Esophagus muscularis mucosa (tissue), 4 donors: ENCODE results near the gene PDHB. TPM values are rescaled to one million over a fixed set of nuclear protein-coding genes. Genes with fewer than 3 reads are reported as not detected.
A peak's percentile ranks its signal among the peaks of the same experiment; 100 is the strongest.

Source experiments
- DNase-seq: peaks from one replicate; pipeline ENCODE4 v3.0.0-alpha.2; 2017; ENCODE audit errors: extremely low spot score
- H3K27ac ChIP-seq, 4 donors: fragments of 200-600 bp; sonication (generic); replicated peaks in 1 of 4; 1 replicate in 3 of 4; 2 replicates in 1 of 4; pipeline ENCODE4 v1.5.1; 2016 to 2019; ENCODE audit warnings: mild to moderate bottlenecking in 1 of 4
- H3K27me3 ChIP-seq, 4 donors: fragments of 200-600 bp; sonication (generic); one replicate each; pipeline versions ENCODE4 v1.5.1 to v1.6.0; 2016 to 2019
- H3K36me3 ChIP-seq, 4 donors: fragments of 200-600 bp; sonication (generic); one replicate each; pipeline ENCODE4 v1.5.1; 2016 to 2019
- H3K4me1 ChIP-seq, 4 donors: fragments of 200-600 bp; sonication (generic); one replicate each; pipeline ENCODE4 v1.5.1; 2016 to 2019
- H3K4me3 ChIP-seq, 4 donors: fragments of 200-600 bp; sonication (generic); 1 replicate in 2 of 4; 2 replicates in 2 of 4; pipeline ENCODE4 v1.5.1; 2016 to 2019; ENCODE audit warnings: mild to moderate bottlenecking in 4 of 4, moderate library complexity in 1 of 4
- H3K9me3 ChIP-seq, 4 donors: fragments of 200-600 bp; sonication (generic); 1 replicate in 3 of 4; 2 replicates in 1 of 4; pipeline ENCODE4 v1.5.1; 2016 to 2019
- CTCF ChIP-seq, 3 experiments: fragments of 200-600 bp in 2 of 3; fragments of 450-650 bp in 1 of 3; sonication (generic) in 2 of 3; IDR thresholded peaks; one replicate each; pipeline ENCODE4 v1.5.1; 2017 to 2019; ENCODE audit warnings: antibody characterized with exemption in 3 of 3, mild to moderate bottlenecking in 2 of 3, moderate library complexity in 1 of 3
- EP300 ChIP-seq: sonication (generic); formaldehyde crosslinking; IDR thresholded peaks from one replicate; pipeline ENCODE4 v1.6.1; 2017; ENCODE audit warnings: antibody characterized with exemption
- POLR2A ChIP-seq: fragments of 450-650 bp; IDR thresholded peaks from one replicate; pipeline ENCODE4 v1.6.1; 2017; ENCODE audit warnings: antibody characterized with exemption, moderate library complexity, mild to moderate bottlenecking, low read depth
- POLR2AphosphoS5 ChIP-seq, 2 donors: sonication (generic); formaldehyde crosslinking; IDR thresholded peaks; one replicate each; pipeline ENCODE4 v1.6.1; 2017; ENCODE audit warnings: antibody characterized with exemption in 2 of 2
- WGBS: methylation state at CpG from one replicate; pipeline ENCODE4 v1.1.5; 2018; 5-methylcytosine and 5-hydroxymethylcytosine counted together
- intact Hi-C: fragments of 100-400 bp; cut with DNase I; formaldehyde crosslinking; loops from one replicate; pipeline ENCODE4 v1.15.1; 2023
- total RNA-seq, 4 donors: library from RNA; depleted of rRNA; stranded (reverse); fragments of >200 nt; gene quantifications; one replicate each; pipeline versions ENCODE4 v1.1.0 to v1.2.1, GENCODE V29; 2016

PDHB gene
- total RNA-seq, 4 donors from 2014 or later: 100 to 138 (median 122) TPM

DNA sequence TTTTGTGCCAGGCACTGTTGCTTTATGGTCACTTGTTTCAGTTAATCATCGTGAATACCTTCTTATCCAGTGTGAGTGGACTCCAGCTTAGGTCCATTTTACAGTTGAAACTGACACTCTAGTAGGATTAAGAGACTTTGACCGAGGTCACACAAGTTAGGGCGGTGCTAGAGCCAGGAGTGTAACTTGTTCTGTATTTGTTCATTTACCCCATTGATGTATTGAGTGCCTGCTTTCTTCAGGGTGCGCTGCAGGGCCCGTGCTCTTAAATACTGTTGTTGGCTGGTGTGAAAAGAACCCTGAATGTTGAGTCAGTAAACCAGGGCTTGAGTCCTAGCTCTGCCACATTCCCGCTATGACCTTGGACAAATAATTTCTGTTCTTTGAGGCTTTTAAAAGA is 15.4 kb downstream of the PDHB start:
- 91% methylated on average over 6 of the region's 6 CpGs for WGBS
- intact Hi-C loops: loop anchor here (5.0 to 10.0 kb wide), 2 partner anchors 96 to 233 kb away; no protein-coding TSS in a partner anchor

GRCh38 chr3:58417075-58417474 is 16.6 kb downstream of the PDHB start:
- peaks cover 25 to 35% (median 29%) of the 10 kb centered on the region in 4 donors for H3K4me1 ChIP-seq

More for the DNA sequence above, 15.4 kb downstream of the PDHB start:
- DNase-seq: no peak
- peaks cover 0 to 48% (median 28%) of the 10 kb centered on the region in 4 donors for H3K36me3 ChIP-seq
- H3K27ac ChIP-seq: no peak overlapping the region
- H3K27me3 ChIP-seq: no peaks in the 10 kb centered on the region
- no peak overlapping the region for H3K4me3 ChIP-seq
- H3K4me1 ChIP-seq: peaks cover 31 to 45% (median 40%) of the 10 kb centered on the region in 4 donors
- TF ChIP-seq POLR2A: no peak
- TF ChIP-seq CTCF (IDR thresholded peaks at IDR 0.05): no peak
- TF ChIP-seq POLR2AphosphoS5 (IDR thresholded peaks at IDR 0.05): no peak
- TF ChIP-seq EP300: no peak
- no peaks in the 10 kb centered on the region for H3K9me3 ChIP-seq

DNA sequence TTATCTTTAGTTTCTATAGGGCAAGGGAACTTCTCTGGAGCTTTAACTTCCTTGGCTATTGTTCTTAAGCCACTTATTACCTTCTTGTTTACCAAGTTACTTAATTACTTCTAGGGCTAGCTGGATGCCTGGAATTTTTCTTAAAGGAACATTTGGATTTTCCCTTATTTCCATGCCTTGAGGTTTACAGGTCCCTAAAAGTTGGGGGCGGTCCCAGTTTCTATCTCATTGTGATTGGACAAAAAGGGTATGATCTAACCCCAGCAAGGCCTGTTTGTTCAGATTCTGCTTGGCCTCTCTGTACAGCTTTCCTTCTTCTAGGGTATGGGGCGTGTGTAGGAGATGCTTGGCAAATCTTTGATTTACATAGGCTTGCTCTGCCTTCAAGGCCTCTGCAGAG is 17.4 kb downstream of the PDHB start:
- Histone ChIP-seq H3K4me1 (peaks cover 25 to 31% (median 27%) of the 10 kb centered on the region in 4 donors), H3K9me3 (no peaks in the 10 kb centered on the region), H3K4me3 (no peak overlapping the region), H3K27ac (no peak overlapping the region), H3K27me3 (no peaks in the 10 kb centered on the region), H3K36me3 (peaks cover 0 to 49% (median 28%) of the 10 kb centered on the region in 4 donors)
- no peak for DNase-seq
- intact Hi-C loops: loop anchor here (5.0 to 10.0 kb wide), 2 partner anchors 94 to 231 kb away; no protein-coding TSS in a partner anchor
- TF ChIP-seq POLR2A (no peak), CTCF (IDR thresholded peaks at IDR 0.05) (no peak), EP300 (no peak), POLR2AphosphoS5 (IDR thresholded peaks at IDR 0.05) (no peak)
- WGBS: 88% methylated on average over 2 of the region's 2 CpGs

More at GRCh38 chr3:58417075-58417474, 16.6 kb downstream of the PDHB start:
- Histone ChIP-seq H3K9me3 (no peaks in the 10 kb centered on the region), H3K4me3 (no peak overlapping the region), H3K27ac (no peak overlapping the region), H3K27me3 (no peaks in the 10 kb centered on the region), H3K36me3 (peaks cover 0 to 49% (median 29%) of the 10 kb centered on the region in 4 donors)
- intact Hi-C loops: loop anchor here (5.0 to 10.0 kb wide), 2 partner anchors 95 to 232 kb away; no protein-coding TSS in a partner anchor
- TF ChIP-seq POLR2A: no peak
- no peak for TF ChIP-seq CTCF (IDR thresholded peaks at IDR 0.05)
- TF ChIP-seq EP300: no peak
- no peak for TF ChIP-seq POLR2AphosphoS5 (IDR thresholded peaks at IDR 0.05)
- no peak for DNase-seq
- WGBS: 88% methylated on average over 2 of the region's 2 CpGs

DNA sequence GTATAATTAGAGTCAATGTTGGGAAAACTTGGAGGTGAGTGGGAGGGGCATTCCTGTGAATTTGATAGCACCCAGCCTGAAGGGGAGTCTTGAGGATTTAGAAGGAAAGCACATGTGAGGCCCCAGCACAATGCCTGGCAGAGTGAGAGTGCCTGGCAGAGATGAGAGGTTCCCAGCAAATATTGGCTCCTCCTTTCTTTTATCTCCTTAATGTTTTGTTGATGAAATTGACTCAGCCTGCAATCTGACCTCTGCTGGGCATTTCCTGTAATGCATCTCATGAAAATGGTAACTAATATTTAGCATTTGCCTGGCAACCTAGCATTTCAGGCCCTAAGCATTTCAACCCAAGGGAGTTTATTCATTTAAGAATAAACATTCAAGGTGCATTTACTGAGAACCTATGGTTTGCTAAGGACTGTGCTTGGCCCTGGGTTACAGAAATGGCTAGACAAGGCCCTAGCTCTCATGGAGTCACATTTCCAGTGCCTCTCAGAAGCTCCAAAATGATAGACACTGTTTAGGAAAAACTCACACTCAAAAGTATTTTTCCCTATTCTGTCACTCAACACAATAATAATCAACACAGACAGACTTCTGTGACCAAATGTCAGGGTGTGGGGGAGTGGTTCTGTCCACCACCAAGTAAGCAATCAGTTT is 19.0 kb downstream of the PDHB start:
- no peaks in the 10 kb centered on the region for H3K27me3 ChIP-seq
- no peak for DNase-seq
- peaks cover 17 to 21% (median 20%) of the 10 kb centered on the region in 4 donors for H3K4me1 ChIP-seq
- H3K36me3 ChIP-seq: peaks cover 11 to 57% (median 36%) of the 10 kb centered on the region in 4 donors
- TF ChIP-seq POLR2A (no peak), CTCF (IDR thresholded peaks at IDR 0.05) (peak; percentile 81 to 85 (median 83))
- no peaks in the 10 kb centered on the region for H3K9me3 ChIP-seq
- intact Hi-C loops: loop anchor here (5.0 to 10.0 kb wide), 3 partner anchors 82 to 230 kb away; partner anchors contain the start of gene PXK
- no peak overlapping the region for H3K4me3 ChIP-seq
- peak overlapping the region in 1 of 4 donors; percentile 51 for H3K27ac ChIP-seq
